Fibroblast of lung (primary cell): ENCODE results near the gene TFE3. TPM values are rescaled to one million over a fixed set of nuclear protein-coding genes. Genes with fewer than 3 reads are reported as not detected.

Source experiments
- DNase-seq, 2 donors: peaks; one replicate each; pipeline versions ENCODE4 v3.0.0 to v3.0.0-alpha.2; 2010; ENCODE audit warnings: low read depth in 2 of 2
- H2AFZ ChIP-seq: 2 replicates; pipeline ENCODE4 v1.5.1; 2012; ENCODE audit warnings: low read length, control low read depth, inconsistent platforms
- H3K27ac ChIP-seq: 2 replicates; pipeline ENCODE4 v1.5.1; 2011; ENCODE audit warnings: low read length, control low read depth; ENCODE audit not compliant: insufficient read depth
- H3K27me3 ChIP-seq: 2 replicates; pipeline ENCODE4 v1.5.1; 2011; ENCODE audit warnings: mild to moderate bottlenecking, low read length; ENCODE audit not compliant: control insufficient read depth, insufficient read depth
- H3K36me3 ChIP-seq: 2 replicates; pipeline ENCODE4 v1.5.1; 2011; ENCODE audit warnings: low read length; ENCODE audit not compliant: control insufficient read depth, insufficient read depth
- H3K4me1 ChIP-seq: 2 replicates; pipeline ENCODE4 v1.5.1; 2011; ENCODE audit warnings: low read length; ENCODE audit not compliant: control insufficient read depth, insufficient read depth; ENCODE audit errors: extremely low read depth
- H3K4me2 ChIP-seq: 2 replicates; pipeline ENCODE4 v1.5.1; 2011; ENCODE audit warnings: low read length, control low read depth; ENCODE audit not compliant: insufficient read depth; ENCODE audit errors: extremely low read depth
- H3K4me3 ChIP-seq, 4 experiments: fragments of 200-600 bp in 1 of 4; sonication (generic) in 1 of 4; replicated peaks in 1 of 4; 2 replicates each; pipeline ENCODE4 v1.5.1; 2011 to 2016; ENCODE audit warnings: low read length in 4 of 4, low read depth in 3 of 4, mild to moderate bottlenecking in 3 of 4, control low read depth in 2 of 4, inconsistent platforms in 1 of 4, mixed read lengths in 1 of 4; ENCODE audit not compliant: insufficient read depth in 1 of 4; ENCODE audit errors: control extremely low read depth in 1 of 4
- H3K79me2 ChIP-seq: 2 replicates; pipeline ENCODE4 v1.5.1; 2012; ENCODE audit warnings: mild to moderate bottlenecking, low read length, inconsistent platforms; ENCODE audit not compliant: control insufficient read depth, insufficient read depth
- H3K9ac ChIP-seq: 2 replicates; pipeline ENCODE4 v1.5.1; 2011; ENCODE audit warnings: mild to moderate bottlenecking, low read length, control low read depth; ENCODE audit not compliant: insufficient read depth
- H3K9me3 ChIP-seq: 2 replicates; pipeline ENCODE4 v1.5.1; 2012; ENCODE audit warnings: low read depth, low read length; ENCODE audit not compliant: control insufficient read depth, insufficient read depth
- H4K20me1 ChIP-seq: 2 replicates; pipeline ENCODE4 v1.5.1; 2011; ENCODE audit warnings: low read length; ENCODE audit not compliant: control insufficient read depth, insufficient read depth; ENCODE audit errors: extremely low read depth
- CTCF ChIP-seq, 2 donors: IDR thresholded peaks in 1 of 2; conservative IDR thresholded peaks in 1 of 2; 1 replicate in 1 of 2; 2 replicates in 1 of 2; pipeline ENCODE4 v1.5.1; 2011 to 2012; ENCODE audit warnings: low read length in 2 of 2, control low read depth in 1 of 2, inconsistent platforms in 1 of 2, low read depth in 1 of 2, mild to moderate bottlenecking in 1 of 2
- EZH2 ChIP-seq: IDR thresholded peaks from 2 replicates; pipeline ENCODE4 v1.5.1; 2012; ENCODE audit warnings: low read length, control low read depth, mild to moderate bottlenecking; ENCODE audit errors: missing control alignments
- polyA plus RNA-seq, 2 donors: library from polyadenylated mRNA; depleted of rRNA in 1 of 2; stranded (reverse) in 1 of 2; unstranded in 1 of 2; fragments of >200 nt; gene quantifications; 2 replicates each; pipeline ENCODE4 v1.2.1, GENCODE V29; 2011 to 2012; ENCODE audit warnings: missing spikeins in 1 of 2
- total RNA-seq: library from RNA; depleted of rRNA; stranded (reverse); fragments of >200 nt; gene quantifications from 2 replicates; pipeline ENCODE4 v1.2.1, GENCODE V29; 2014

TFE3 gene
- total and polyA plus RNA-seq, 2 donors (not counting 1 experiment from before 2014, with no cell fraction given) = 18.9 to 36.8 TPM

- DNase-seq = peak; percentile 71 to 73
- peak within 1 kb of the TSS; percentile 64 for H3K4me2 ChIP-seq
- H2AFZ ChIP-seq = peak within 1 kb of the TSS; percentile 30
- H3K4me1 ChIP-seq = no peaks in the 10 kb centered on the region
- H3K9me3 ChIP-seq = no peaks in the 10 kb centered on the region
- H3K9ac ChIP-seq = peak within 1 kb of the TSS; percentile 77
- peak within 1 kb of the TSS; percentile 65 to 88 (median 76) for H3K4me3 ChIP-seq
- no peaks in the 10 kb centered on the region for H3K36me3 ChIP-seq
- H4K20me1 ChIP-seq = no peaks in the 10 kb centered on the region
- no peaks in the 10 kb centered on the region for H3K79me2 ChIP-seq
- no peaks in the 10 kb centered on the region for H3K27me3 ChIP-seq
- H3K27ac ChIP-seq = peak within 1 kb of the TSS; percentile 84
- TF ChIP-seq CTCF (conservative IDR thresholded peaks at IDR 0.05 in 1 of 2, IDR thresholded peaks at IDR 0.05 in 1 of 2; ENCODE audit: low read depth in 1 of 2, low read length in 2 of 2) (no peak), EZH2 (no peak)
These were observed 36.6 kb upstream of the TFE3 start, which contains the start of gene WDR45 for GRCh38 chrX:49079489-49080428. TSS of gene WDR45 (minus strand) at chrX:49079887. CDS start at chrX:49078095, 1,792 bp downstream.

GRCh38 chrX:49077941-49078340, 34.8 kb upstream of the TFE3 start:
- TF ChIP-seq EZH2 (no peak), CTCF (conservative IDR thresholded peaks at IDR 0.05 in 1 of 2, IDR thresholded peaks at IDR 0.05 in 1 of 2; ENCODE audit: low read depth in 1 of 2, low read length in 2 of 2) (no peak)
- DNase-seq = no peak
- H3K4me2 ChIP-seq = no peak overlapping the region
- H3K9me3 ChIP-seq = no peaks in the 10 kb centered on the region
- H3K36me3 ChIP-seq = no peaks in the 10 kb centered on the region
- H3K27ac ChIP-seq = no peak overlapping the region
- H3K9ac ChIP-seq = no peak overlapping the region
- no peaks in the 10 kb centered on the region for H4K20me1 ChIP-seq
- no peaks in the 10 kb centered on the region for H3K4me1 ChIP-seq
- H3K4me3 ChIP-seq = no peak overlapping the region
- H2AFZ ChIP-seq = no peak overlapping the region
- peaks cover 7% of the 10 kb centered on the region for H3K79me2 ChIP-seq
- H3K27me3 ChIP-seq = no peaks in the 10 kb centered on the region

- no peak for DNase-seq
- Histone ChIP-seq H3K4me1 (no peaks in the 10 kb centered on the region), H3K4me2 (no peak overlapping the region), H2AFZ (no peak overlapping the region), H3K4me3 (no peak overlapping the region), H3K9ac (no peak overlapping the region), H3K27ac (no peak overlapping the region), H3K27me3 (no peaks in the 10 kb centered on the region), H3K9me3 (no peaks in the 10 kb centered on the region), H4K20me1 (no peaks in the 10 kb centered on the region), H3K79me2 (peaks cover 10% of the 10 kb centered on the region), H3K36me3 (peaks cover 2% of the 10 kb centered on the region)
- no peak for TF ChIP-seq EZH2
- no peak for TF ChIP-seq CTCF (conservative IDR thresholded peaks at IDR 0.05 in 1 of 2, IDR thresholded peaks at IDR 0.05 in 1 of 2; ENCODE audit: low read depth in 1 of 2, low read length in 2 of 2)
These were observed 32.2 kb upstream of the TFE3 start for GRCh38 chrX:49075347-49075746.
